OCI-LY3 (cell line): ENCODE results near the gene DUOX2.

ENCODE experiments used
- CTCF ChIP-seq: fragments of 200-600, 300-600 bp; sonication (generic); IDR thresholded peaks from 2 replicates; pipeline ENCODE4 v1.5.1; 2014; ENCODE audit warnings: antibody characterized with exemption, low read length, low read depth
- EZH2phosphoT487 ChIP-seq: fragments of 200-600 bp; shearing (Covaris generic); IDR thresholded peaks from 2 replicates; pipeline ENCODE4 v1.6.1; 2018; ENCODE audit warnings: antibody characterized with exemption, mixed run types, low read depth

DNA sequence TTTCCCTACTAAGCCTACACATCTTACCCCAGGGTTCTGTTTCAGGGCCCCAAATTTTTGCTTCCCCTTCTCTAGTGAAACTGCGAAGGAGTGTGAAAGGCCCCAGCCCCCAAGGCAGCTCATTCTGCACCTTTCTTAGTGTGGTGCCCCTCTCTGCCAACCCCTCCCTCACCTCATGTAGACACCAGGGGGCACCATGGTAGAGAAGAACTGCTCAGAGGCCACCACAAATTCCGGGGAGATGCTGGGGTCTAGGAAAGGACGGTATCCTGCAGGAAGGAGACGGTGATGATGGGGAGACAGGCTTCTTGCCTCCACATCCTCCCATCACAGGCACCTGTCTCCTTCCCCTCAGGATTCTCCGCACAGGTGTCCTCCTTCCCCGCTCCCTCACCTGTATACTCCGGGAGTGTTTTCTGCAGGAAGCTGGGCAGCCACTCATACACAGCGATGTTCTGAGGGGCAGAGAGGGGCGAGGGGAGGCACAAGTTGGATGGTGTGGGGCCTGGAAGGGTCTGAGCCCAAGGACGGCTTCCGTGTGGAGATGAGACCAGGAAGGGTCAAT, 3.6 kb downstream of the DUOX2 start:
- TF ChIP-seq CTCF (no peak), EZH2phosphoT487 (no peak)
